ENCODE results near the gene DCAF11.

DCAF11 gene

GRCh38 chr14:24141097-24141880, 26.7 kb downstream of the DCAF11 start, which contains the start of gene EMC9:
EMC9 (minus strand) TSS chr14:24141591; CDS start chr14:24141304, 287 bp downstream.
- DNase-seq = peak; percentile 99

DNA sequence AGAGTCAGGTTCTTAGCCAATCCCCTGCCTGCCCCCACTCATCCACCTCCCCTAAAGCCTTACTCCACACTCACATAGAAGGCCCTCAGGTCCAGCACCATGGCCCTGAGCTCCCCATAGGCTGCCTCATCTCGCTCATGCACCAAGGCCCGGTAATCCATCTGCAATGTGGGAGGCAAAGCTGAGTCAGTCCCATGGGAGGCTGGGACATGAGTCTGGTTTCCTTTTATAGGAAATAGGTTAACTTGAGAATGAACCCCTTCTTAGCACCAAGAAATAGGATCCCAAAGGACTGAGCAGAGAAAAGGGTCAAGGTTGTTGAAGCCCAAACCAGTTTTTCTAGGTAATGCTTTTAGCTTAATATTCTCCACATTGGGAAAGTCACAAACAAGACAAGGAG, 28.9 kb downstream of the DCAF11 start:
- DNase-seq = no peak

DNA sequence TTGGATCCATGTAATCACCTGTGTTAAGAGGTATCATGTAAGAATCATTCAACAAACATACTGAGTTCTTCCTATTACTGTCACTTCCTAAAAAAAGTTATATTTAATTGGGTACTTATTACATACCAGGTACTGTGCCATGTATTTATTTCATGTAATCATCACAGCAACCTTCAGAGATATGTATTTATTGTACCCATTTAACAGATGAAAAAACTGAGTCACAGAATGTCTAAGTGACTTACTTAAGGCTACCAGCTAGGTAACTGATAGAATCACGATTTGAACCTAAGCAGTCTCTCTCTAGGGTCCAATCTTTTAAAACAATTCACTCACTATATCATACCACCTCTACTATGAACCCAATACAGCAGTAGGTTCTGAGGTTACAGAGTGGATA, 29.9 kb downstream of the DCAF11 start:
- DNase-seq = no peak

GRCh38 chr14:24145219-24145618, 30.6 kb downstream of the DCAF11 start:
- no peak for DNase-seq

DNA sequence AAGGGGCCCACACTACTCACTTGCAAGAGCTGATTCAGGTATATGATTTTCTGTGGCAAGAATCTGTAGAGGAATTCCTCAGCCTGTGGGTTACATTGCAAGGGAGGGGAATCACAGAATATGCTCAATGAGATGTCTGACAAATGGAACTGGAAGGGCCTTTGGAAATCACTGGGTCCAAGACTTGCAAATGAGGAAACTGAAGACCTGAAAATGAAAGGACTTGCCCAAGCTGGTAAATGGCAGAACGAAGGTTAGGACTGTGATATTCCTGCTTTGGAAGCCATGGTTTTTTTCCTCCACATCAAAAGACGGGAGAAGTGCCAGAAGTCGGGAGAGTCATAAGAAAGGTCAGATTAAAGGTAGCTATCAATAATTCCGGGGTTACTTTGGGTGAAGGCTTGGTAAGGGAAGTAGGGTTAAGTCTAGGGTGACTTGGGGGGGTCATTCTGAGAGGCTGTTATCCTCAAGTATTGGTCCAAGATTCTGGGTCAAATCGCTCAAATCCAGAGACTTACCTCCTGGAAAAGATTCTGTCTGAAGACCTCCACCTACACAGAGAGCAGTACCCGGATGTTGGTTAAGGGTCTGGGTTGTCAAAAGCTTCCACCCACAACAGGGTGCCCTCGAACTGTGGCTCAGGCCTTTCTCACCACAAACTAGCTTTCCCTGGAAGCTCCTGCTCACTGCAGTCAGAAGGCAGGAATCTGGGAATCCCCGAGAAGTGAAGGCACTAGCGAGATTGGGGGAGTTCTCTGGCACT, 31.3 kb downstream of the DCAF11 start:
- DNase-seq = no peak

DNA sequence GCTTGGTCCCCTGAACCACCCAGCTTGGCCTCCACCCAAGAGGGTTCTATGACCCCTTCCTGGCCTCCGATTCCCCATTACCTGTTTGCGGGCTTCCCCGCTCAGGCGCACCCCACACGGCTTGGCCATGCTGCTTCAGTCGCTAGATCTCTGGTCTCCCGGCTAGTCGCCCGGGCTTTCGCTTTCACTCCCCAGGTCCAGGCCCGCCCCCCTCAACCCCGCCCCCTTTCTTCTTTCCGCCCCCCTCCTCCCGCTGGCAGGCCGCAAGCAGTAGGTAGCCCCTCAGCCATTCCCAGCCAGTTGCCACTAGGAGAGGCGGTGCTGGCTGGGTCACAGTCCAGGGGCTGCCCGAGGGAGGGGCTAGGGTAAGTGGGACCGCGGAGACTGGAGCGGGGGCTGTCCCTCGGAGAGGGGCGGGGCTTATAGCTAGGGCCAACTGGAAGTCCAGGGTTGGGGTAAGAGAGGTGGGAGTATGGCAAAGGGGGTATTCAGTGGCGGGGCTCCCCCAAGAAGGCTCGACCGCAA, 31.9 kb downstream of the DCAF11 start, which contains the start of gene PSME2:
Gene PSME2, minus strand, starts transcription at position 158 of the 525 bp plus-strand sequence. Its CDS starts 29 bp downstream, at position 129.
- peak; percentile 96 for DNase-seq

GRCh38 chr14:24146978-24147760, 32.6 kb downstream of the DCAF11 start, which contains the start of gene RNF31:
RNF31 (plus strand) TSS chr14:24147498; CDS start chr14:24147699, 201 bp downstream.
- peak; percentile 96 for DNase-seq

DNA sequence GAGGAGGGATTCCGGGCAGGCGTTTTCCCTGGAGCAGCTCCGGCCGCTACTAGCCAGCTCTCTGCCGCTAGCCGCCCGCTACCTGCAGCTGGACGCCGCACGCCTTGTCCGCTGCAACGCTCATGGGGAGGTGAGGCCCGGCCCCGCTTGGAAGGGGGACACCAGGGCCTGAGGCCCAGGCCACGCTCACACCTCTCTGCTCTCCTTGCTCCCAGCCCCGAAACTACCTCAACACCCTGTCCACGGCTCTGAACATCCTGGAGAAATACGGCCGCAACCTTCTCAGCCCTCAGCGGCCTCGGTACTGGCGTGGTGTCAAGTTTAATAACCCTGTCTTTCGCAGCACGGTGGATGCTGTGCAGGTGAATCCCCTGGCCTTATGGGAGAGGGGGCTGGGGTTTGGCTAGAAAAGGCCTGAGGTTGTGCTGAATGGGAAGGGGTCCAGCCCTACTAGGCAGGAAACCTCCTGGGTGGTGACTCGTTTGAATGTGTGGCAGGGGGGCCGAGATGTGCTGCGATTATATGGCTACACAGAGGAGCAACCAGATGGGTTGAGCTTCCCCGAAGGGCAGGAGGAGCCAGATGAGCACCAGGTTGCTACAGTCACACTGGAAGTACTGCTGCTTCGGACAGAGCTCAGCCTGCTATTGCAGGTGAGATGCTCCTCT, 33.3 kb downstream of the DCAF11 start:
- no peak for DNase-seq

DNA sequence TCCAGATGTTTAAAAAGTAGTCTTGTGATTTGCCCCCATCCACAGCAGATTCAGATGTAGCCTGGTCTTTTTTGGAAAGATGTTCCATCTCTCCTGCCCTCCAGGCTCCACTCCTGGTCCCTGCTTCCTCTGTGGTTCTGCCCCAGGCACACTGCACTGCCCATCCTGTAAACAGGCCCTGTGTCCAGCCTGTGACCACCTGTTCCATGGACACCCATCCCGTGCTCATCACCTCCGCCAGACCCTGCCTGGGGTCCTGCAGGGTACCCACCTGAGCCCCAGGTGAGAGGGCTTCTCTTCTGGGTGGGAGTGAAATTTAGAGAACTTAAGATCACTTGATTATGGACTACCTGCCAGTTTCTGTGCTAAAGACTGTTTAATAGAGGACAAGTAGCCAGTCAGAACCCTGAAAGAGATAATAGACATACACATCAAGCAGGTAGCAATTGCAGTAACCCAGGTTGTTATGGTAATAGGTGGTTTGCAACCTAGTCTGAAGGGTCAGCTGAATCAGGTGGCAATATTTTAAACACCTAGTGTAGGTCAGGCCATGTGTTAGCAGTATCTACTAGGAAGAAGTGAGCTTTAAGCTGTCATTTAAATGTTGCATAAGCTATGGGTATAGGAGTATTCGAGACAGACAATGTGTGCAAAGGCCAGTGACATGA, 34.9 kb downstream of the DCAF11 start:
- DNase-seq = no peak

DNA sequence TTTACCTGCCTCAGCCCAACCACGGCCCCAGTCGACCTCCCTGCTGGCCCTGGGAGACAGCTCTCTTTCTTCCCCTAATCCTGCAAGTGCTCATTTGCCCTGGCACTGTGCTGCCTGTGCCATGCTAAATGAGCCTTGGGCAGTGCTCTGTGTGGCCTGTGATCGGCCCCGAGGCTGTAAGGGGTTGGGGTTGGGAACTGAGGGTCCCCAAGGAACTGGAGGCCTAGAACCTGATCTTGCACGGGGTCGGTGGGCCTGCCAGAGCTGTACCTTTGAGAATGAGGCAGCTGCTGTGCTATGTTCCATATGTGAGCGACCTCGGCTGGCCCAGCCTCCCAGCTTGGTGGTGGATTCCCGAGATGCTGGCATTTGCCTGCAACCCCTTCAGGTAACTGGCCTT, 35.5 kb downstream of the DCAF11 start:
- DNase-seq = no peak

- DNase-seq = no peak
These were observed 36.0 kb downstream of the DCAF11 start for GRCh38 chr14:24150567-24150966.

- DNase-seq = no peak
These were observed 36.4 kb downstream of the DCAF11 start for GRCh38 chr14:24150993-24151392.

DNA sequence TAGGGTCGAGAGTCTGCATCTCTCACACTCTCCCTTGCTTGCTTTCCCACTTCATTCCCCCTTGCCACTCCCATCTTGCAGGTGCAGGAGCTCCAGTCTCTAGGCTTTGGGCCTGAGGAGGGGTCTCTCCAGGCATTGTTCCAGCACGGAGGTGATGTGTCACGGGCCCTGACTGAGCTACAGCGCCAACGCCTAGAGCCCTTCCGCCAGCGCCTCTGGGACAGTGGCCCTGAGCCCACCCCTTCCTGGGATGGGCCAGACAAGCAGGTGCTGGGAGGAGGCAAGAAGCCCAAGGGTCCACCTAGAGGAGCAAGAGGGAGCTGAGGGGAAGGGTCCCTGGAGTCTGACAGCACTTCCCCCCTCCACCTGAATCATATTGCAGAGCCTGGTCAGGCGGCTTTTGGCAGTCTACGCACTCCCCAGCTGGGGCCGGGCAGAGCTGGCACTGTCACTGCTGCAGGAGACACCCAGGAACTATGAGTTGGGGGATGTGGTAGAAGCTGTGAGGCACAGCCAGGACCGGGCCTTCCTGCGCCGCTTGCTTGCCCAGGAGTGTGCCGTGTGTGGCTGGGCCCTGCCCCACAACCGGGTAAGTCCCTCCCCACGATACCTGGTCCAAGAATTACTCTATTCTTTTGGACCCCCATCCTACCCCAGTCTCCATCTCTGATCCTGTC, 37.0 kb downstream of the DCAF11 start:
- no peak for DNase-seq

GRCh38 chr14:24155100-24155499, 40.5 kb downstream of the DCAF11 start:
- DNase-seq = no peak

- no peak for DNase-seq
These were observed 42.3 kb downstream of the DCAF11 start for GRCh38 chr14:24156840-24157239.

DNA sequence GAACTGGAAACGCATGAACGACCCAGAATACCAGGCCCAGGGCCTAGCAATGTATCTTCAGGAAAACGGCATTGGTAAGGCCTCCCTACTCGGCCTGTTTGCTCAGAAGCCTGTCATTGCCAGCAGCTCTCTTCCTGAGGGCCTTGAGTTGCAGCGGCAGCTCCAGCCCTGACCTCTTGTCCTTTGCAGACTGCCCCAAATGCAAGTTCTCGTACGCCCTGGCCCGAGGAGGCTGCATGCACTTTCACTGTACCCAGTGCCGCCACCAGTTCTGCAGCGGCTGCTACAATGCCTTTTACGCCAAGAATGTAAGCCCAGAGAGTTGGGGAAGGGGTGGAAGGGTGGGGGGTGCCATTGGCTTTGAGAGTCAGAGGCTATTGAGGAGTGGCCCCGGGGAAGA, 42.8 kb downstream of the DCAF11 start:
- DNase-seq = no peak

GRCh38 chr14:24159777-24160498, 45.4 kb downstream of the DCAF11 start:
- no peak for DNase-seq

GRCh38 chr14:24160499-24160849, 45.9 kb downstream of the DCAF11 start:
- no peak for DNase-seq

DNA sequence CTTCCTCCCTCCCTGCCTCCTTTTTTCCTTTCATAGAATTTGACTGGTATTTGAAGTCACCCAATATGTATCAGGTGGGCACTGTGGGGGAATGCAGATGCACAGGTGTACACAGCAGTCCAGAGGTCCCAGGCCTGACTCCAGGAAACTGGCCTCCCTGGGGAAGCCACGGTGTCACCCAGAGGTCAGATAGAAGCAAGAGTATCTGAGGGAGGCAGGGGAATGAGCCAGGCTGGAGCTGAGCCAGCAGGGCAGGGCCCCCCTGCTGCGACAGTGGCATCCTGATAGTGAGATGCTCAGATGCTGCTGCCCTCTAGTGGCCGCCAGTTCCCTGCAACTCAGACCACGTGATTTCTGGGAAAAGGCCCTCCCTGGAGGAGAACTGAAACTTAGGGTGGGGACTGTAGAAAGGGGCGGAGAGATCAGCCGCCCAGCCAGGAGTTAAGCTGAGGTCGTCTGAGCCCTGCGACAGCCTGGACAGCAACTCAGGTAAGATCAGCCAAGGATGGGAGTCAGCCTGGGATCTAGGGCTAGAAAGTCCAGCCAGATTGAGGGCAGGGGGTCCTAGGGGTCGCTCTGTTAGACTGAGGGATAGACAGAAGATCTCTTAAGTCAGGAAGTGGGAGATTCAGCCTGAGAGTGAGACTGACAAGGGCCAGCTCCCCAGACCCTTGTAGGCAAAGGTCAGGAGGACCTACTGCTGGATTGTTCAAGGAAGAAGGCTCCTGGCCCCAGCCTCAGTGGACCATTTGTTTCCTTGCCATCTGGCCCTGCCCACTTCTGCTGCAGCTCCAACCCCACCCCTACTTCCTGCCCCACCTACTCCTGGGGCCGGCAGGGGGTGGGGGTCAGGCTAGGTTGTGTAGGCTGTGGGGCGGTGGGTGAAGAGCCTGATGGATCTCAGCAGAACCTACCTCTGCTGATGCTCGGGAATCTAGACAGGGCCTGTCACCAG, 46.5 kb downstream of the DCAF11 start, which contains the start of gene IRF9:
Gene IRF9, plus strand, starts transcription at position 416 of the 955 bp plus-strand sequence. CDS start 880 bp downstream, outside the sequence.
- peak; percentile 74 for DNase-seq

All from NCI-H187 treated with DMSO at 0.1 percent for 48 hours (cell line).